CD4-positive, alpha-beta T cell treated with Interleukin-21 for 1 hour (primary cell): ENCODE measurements around the gene KDM4B.

Experiments used
- DNase-seq: peaks from one replicate; pipeline ENCODE4 v3.0.0-alpha.2; 2020

KDM4B gene

GRCh38 chr19:5052945-5053485 lies 84.1 kb downstream of the KDM4B start:
- no peak for DNase-seq

GRCh38 chr19:5053661-5054060 lies 84.7 kb downstream of the KDM4B start:
- no peak for DNase-seq

- DNase-seq: no peak
These were observed 85.9 kb downstream of the KDM4B start for GRCh38 chr19:5054551-5055456.

- no peak for DNase-seq
These were observed 86.5 kb downstream of the KDM4B start for GRCh38 chr19:5055457-5055776.

- no peak for DNase-seq
These were observed 88.9 kb downstream of the KDM4B start for GRCh38 chr19:5057860-5058259.

GRCh38 chr19:5058521-5059212 lies 89.8 kb downstream of the KDM4B start:
- DNase-seq: no peak

GRCh38 chr19:5059213-5059574 lies 90.3 kb downstream of the KDM4B start:
- DNase-seq: no peak

- no peak for DNase-seq
These were observed 90.9 kb downstream of the KDM4B start for GRCh38 chr19:5059793-5060192.

- no peak for DNase-seq
These were observed 93.3 kb downstream of the KDM4B start for GRCh38 chr19:5062195-5062594.

- DNase-seq: no peak
These were observed 93.9 kb downstream of the KDM4B start for GRCh38 chr19:5062799-5063198.

- no peak for DNase-seq
These were observed 95.1 kb downstream of the KDM4B start for GRCh38 chr19:5063873-5064645.

GRCh38 chr19:5064896-5065295 lies 96.0 kb downstream of the KDM4B start:
- no peak for DNase-seq

GRCh38 chr19:5065663-5066093 lies 96.8 kb downstream of the KDM4B start:
- DNase-seq: no peak

GRCh38 chr19:5066768-5067167 lies 97.9 kb downstream of the KDM4B start:
- no peak for DNase-seq

GRCh38 chr19:5067678-5068077 lies 98.8 kb downstream of the KDM4B start:
- DNase-seq: no peak

GRCh38 chr19:5068233-5069072 lies 99.5 kb downstream of the KDM4B start:
- DNase-seq: no peak

GRCh38 chr19:5070331-5070730 lies 101.4 kb downstream of the KDM4B start:
- no peak for DNase-seq

- no peak for DNase-seq
These were observed 102.0 kb downstream of the KDM4B start for GRCh38 chr19:5070930-5071329.

- no peak for DNase-seq
These were observed 102.7 kb downstream of the KDM4B start for GRCh38 chr19:5071579-5071978.

GRCh38 chr19:5072115-5072514 lies 103.2 kb downstream of the KDM4B start:
- no peak for DNase-seq

GRCh38 chr19:5073153-5073844 lies 104.4 kb downstream of the KDM4B start:
- no peak for DNase-seq

- DNase-seq: no peak
These were observed 105.5 kb downstream of the KDM4B start for GRCh38 chr19:5074407-5074806.
